PC-3 (cell line): Measurements from ENCODE around the gene DMBX1. TPM values are rescaled to one million over a fixed set of nuclear protein-coding genes. Genes with fewer than 3 reads are reported as not detected.

Source experiments
- ATAC-seq: fragments of 200-7000 bp; cut with Tn5 transposase; 2 replicates; pipeline ENCODE4 v1.9.1; 2020; ENCODE audit warnings: mild to moderate bottlenecking, moderate library complexity
- BruUV-seq: library from RNA; stranded (reverse); fragments of 400-500 nt; replicated peaks from 2 replicates; lab custom pipeline; 2021; lab: Mats Ljungman, UMichigan
- CTCF ChIA-PET: fragments of 300-600 bp; sonication (Branson Sonifier 250); formaldehyde crosslinking; loops from one replicate; lab custom pipeline; 2022; ENCODE audit warnings: antibody characterized with exemption; lab: Charles Lee
- POLR2A ChIA-PET: fragments of 300-600 bp; sonication (Branson Sonifier 250); formaldehyde crosslinking; loops from one replicate; lab custom pipeline; 2022; ENCODE audit warnings: antibody characterized with exemption; ENCODE audit not compliant: unreplicated experiment; lab: Charles Lee
- DNase-seq: peaks from one replicate; pipeline ENCODE4 v3.0.0-alpha.2; 2015
- H2AFZ ChIP-seq: fragments of 300-600 bp; sonication (generic); 2 replicates; pipeline ENCODE4 v1.6.0; 2016; ENCODE audit warnings: antibody characterized with exemption, low read length
- H3F3A ChIP-seq: fragments of 300-600 bp; sonication (generic); one replicate; pipeline ENCODE4 v1.6.0; 2017; ENCODE audit warnings: antibody characterized with exemption, low read length, control low read depth, mild to moderate bottlenecking; ENCODE audit not compliant: unreplicated experiment
- H3K27ac ChIP-seq: fragments of 300-600 bp; sonication (generic); 2 replicates; pipeline ENCODE4 v1.5.1; 2016; ENCODE audit warnings: mild to moderate bottlenecking, low read length
- H3K27me3 ChIP-seq: fragments of 300-600 bp; sonication (generic); 2 replicates; pipeline ENCODE4 v1.6.1; 2016; ENCODE audit warnings: low read length, mixed read lengths
- H3K36me3 ChIP-seq: fragments of 300-600 bp; sonication (generic); 2 replicates; pipeline ENCODE4 v1.6.1; 2016; ENCODE audit warnings: low read depth, mixed run types, low read length, mixed read lengths
- H3K4me1 ChIP-seq: fragments of 300-600 bp; sonication (generic); 2 replicates; pipeline ENCODE4 v1.5.1; 2016; ENCODE audit warnings: low read length; ENCODE audit not compliant: insufficient read depth
- H3K4me2 ChIP-seq: fragments of 300-600 bp; sonication (generic); 2 replicates; pipeline ENCODE4 v1.6.0; 2016; ENCODE audit warnings: low read length
- H3K4me3 ChIP-seq: fragments of 300-600 bp; sonication (generic); 2 replicates; pipeline ENCODE4 v1.5.1; 2016; ENCODE audit warnings: mild to moderate bottlenecking, low read length, mixed read lengths
- H3K79me2 ChIP-seq: fragments of 300-600 bp; sonication (generic); 2 replicates; pipeline ENCODE4 v1.6.1; 2017; ENCODE audit warnings: low read length, mixed read lengths
- H3K9ac ChIP-seq: fragments of 300-600 bp; sonication (generic); 2 replicates; pipeline ENCODE4 v1.6.0; 2016; ENCODE audit warnings: mild to moderate bottlenecking, low read length
- H3K9me2 ChIP-seq: fragments of 300-600 bp; sonication (generic); replicated peaks from 2 replicates; pipeline ENCODE4 v1.6.1; 2016; ENCODE audit warnings: mixed run types, low read length, mixed read lengths
- H3K9me3 ChIP-seq: fragments of 300-600 bp; sonication (generic); 2 replicates; pipeline ENCODE4 v1.6.1; 2016; ENCODE audit warnings: low read length, mixed read lengths
- H4K20me1 ChIP-seq: fragments of 300-600 bp; sonication (generic); 2 replicates; pipeline ENCODE4 v1.6.1; 2016; ENCODE audit warnings: low read length, mixed read lengths
- EZH2 ChIP-seq: fragments of 300-600 bp; sonication (generic); IDR thresholded peaks from one replicate; pipeline ENCODE4 v1.6.1; 2017; ENCODE audit warnings: antibody characterized with exemption, mild to moderate bottlenecking, low read length; ENCODE audit not compliant: unreplicated experiment
- EZH2phosphoT487 ChIP-seq: fragments of 300-600 bp; sonication (generic); IDR thresholded peaks from 2 replicates; pipeline ENCODE4 v1.6.1; 2018; ENCODE audit warnings: mild to moderate bottlenecking, antibody characterized with exemption, low read length, borderline replicate concordance
- intact Hi-C: fragments of 100-400 bp; cut with micrococcal nuclease; formaldehyde crosslinking; loops from 2 replicates; pipeline ENCODE4 v1.9.0; 2023
- total RNA-seq: library from RNA; depleted of rRNA; stranded (reverse); fragments of >200 nt; gene quantifications from 2 replicates; pipeline ENCODE4 v1.2.3, GENCODE V29; 2014
- TF ChIP-seq, protein P1 (sequence below): fragments of 300-600 bp; sonication (generic); conservative IDR thresholded peaks from 2 replicates; pipeline ENCODE4 v1.5.1; 2017; ENCODE audit warnings: antibody characterized with exemption, low read depth, mild to moderate bottlenecking, low read length

The DMBX1 gene
- total RNA-seq, 1 experiment from 2014 or later: 2.4 TPM

- H2AFZ ChIP-seq: peak overlapping the region; percentile 99
- H3K79me2 ChIP-seq: no peaks in the 10 kb centered on the region
- H3K27me3 ChIP-seq: no peaks in the 10 kb centered on the region
- ChIA-PET CTCF (no interaction called here), POLR2A (no interaction called here)
- intact Hi-C loops: no loop called here
- H3K27ac ChIP-seq: no peak overlapping the region
- peak overlapping the region; percentile 50; the same call in 1 of the 2 replicates for H3K9ac ChIP-seq
- ATAC-seq (peak; percentile 29; the same call in 1 of the 2 replicates), DNase-seq (no peak)
- no TSS peak for BruUV-seq
- TF ChIP-seq EZH2 (no peak), EZH2phosphoT487 (no peak)
- TF ChIP-seq, protein P1, sequence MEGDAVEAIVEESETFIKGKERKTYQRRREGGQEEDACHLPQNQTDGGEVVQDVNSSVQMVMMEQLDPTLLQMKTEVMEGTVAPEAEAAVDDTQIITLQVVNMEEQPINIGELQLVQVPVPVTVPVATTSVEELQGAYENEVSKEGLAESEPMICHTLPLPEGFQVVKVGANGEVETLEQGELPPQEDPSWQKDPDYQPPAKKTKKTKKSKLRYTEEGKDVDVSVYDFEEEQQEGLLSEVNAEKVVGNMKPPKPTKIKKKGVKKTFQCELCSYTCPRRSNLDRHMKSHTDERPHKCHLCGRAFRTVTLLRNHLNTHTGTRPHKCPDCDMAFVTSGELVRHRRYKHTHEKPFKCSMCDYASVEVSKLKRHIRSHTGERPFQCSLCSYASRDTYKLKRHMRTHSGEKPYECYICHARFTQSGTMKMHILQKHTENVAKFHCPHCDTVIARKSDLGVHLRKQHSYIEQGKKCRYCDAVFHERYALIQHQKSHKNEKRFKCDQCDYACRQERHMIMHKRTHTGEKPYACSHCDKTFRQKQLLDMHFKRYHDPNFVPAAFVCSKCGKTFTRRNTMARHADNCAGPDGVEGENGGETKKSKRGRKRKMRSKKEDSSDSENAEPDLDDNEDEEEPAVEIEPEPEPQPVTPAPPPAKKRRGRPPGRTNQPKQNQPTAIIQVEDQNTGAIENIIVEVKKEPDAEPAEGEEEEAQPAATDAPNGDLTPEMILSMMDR: no peak
- H3K9me3 ChIP-seq: no peaks in the 10 kb centered on the region
- peak overlapping the region; percentile 72 for H3K4me3 ChIP-seq
- H3K4me1 ChIP-seq: peaks cover 8% of the 10 kb centered on the region; the same call in 1 of the 2 replicates
- H3F3A ChIP-seq: no peaks in the 10 kb centered on the region
- H3K4me2 ChIP-seq: peak overlapping the region; percentile 94
- no peaks in the 10 kb centered on the region for H4K20me1 ChIP-seq
- H3K9me2 ChIP-seq: no peaks in the 10 kb centered on the region
- no peaks in the 10 kb centered on the region for H3K36me3 ChIP-seq
These were observed 23.0 kb upstream of the DMBX1 start for GRCh38 chr1:46466477-46467182.

DNA sequence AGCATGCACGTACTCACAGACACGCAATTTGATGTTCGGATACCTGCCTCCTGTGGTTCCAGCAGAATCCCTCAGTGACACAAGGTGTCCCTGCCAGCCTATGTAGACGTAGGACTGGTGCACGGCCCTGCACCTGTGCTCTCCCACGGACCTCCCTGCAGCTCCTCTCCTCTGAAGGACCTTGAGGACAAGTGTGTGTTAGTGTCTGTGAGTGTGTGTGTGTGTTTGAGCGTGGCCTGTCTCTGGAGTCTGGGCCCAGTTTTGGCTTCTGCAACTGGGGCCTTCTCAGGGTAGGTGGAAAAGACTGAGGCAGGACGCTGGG is 22.5 kb upstream of the DMBX1 start:
- TF ChIP-seq, protein P1: no peak
- TF ChIP-seq EZH2: no peak
- no peak for TF ChIP-seq EZH2phosphoT487
- H3K4me1 ChIP-seq: peaks cover 3% of the 10 kb centered on the region; the same call in 1 of the 2 replicates
- DNase-seq (no peak), ATAC-seq (no peak)
- H4K20me1 ChIP-seq: no peaks in the 10 kb centered on the region
- H3K9ac ChIP-seq: no peak overlapping the region
- ChIA-PET CTCF (no interaction called here), POLR2A (no interaction called here)
- H3K4me2 ChIP-seq: peak overlapping the region; percentile 94
- no peaks in the 10 kb centered on the region for H3K79me2 ChIP-seq
- intact Hi-C loops: no loop called here
- H3K27ac ChIP-seq: no peak overlapping the region
- no peaks in the 10 kb centered on the region for H3F3A ChIP-seq
- H3K36me3 ChIP-seq: no peaks in the 10 kb centered on the region
- H3K4me3 ChIP-seq: peak overlapping the region; percentile 72; the same call in 1 of the 2 replicates
- H2AFZ ChIP-seq: no peak overlapping the region
- BruUV-seq: no TSS peak
- no peaks in the 10 kb centered on the region for H3K9me2 ChIP-seq
- no peaks in the 10 kb centered on the region for H3K9me3 ChIP-seq
- H3K27me3 ChIP-seq: no peaks in the 10 kb centered on the region

GRCh38 chr1:46469881-46470280 is 19.8 kb upstream of the DMBX1 start:
- intact Hi-C loops: no loop called here
- H3K4me1 ChIP-seq: no peaks in the 10 kb centered on the region
- ChIA-PET CTCF (no interaction called here), POLR2A (no interaction called here)
- no peaks in the 10 kb centered on the region for H3K9me2 ChIP-seq
- no peaks in the 10 kb centered on the region for H4K20me1 ChIP-seq
- no TSS peak for BruUV-seq
- H3K9me3 ChIP-seq: no peaks in the 10 kb centered on the region
- no peak overlapping the region for H3K4me2 ChIP-seq
- no peaks in the 10 kb centered on the region for H3K27me3 ChIP-seq
- no peak overlapping the region for H3K4me3 ChIP-seq
- DNase-seq (no peak), ATAC-seq (no peak)
- H3K79me2 ChIP-seq: no peaks in the 10 kb centered on the region
- no peak overlapping the region for H3K9ac ChIP-seq
- H3K36me3 ChIP-seq: no peaks in the 10 kb centered on the region
- TF ChIP-seq EZH2 (no peak), EZH2phosphoT487 (no peak)
- TF ChIP-seq, protein P1: no peak
- H2AFZ ChIP-seq: no peak overlapping the region
- no peaks in the 10 kb centered on the region for H3F3A ChIP-seq
- no peak overlapping the region for H3K27ac ChIP-seq
